KMS-11 (cell line): ENCODE data around the gene LIPM.

Experiments used
- H2AFZ ChIP-seq: fragments of 200-600 bp; sonication (generic); 2 replicates; pipeline ENCODE4 v1.6.1; 2016; ENCODE audit warnings: antibody characterized with exemption, mixed run types, low read depth
- H3K27ac ChIP-seq: fragments of 200-600 bp; sonication (generic); 2 replicates; pipeline ENCODE4 v1.6.1; 2016; ENCODE audit warnings: mild to moderate bottlenecking, mixed run types
- H3K27me3 ChIP-seq: fragments of 200-600 bp; sonication (generic); 2 replicates; pipeline ENCODE4 v1.6.1; 2017; ENCODE audit warnings: mild to moderate bottlenecking, low read depth, mixed run types, moderate library complexity; ENCODE audit not compliant: insufficient read depth
- H3K36me3 ChIP-seq: fragments of 200-600 bp; sonication (generic); 2 replicates; pipeline ENCODE4 v1.6.1; 2017; ENCODE audit warnings: mild to moderate bottlenecking, mixed run types; ENCODE audit not compliant: insufficient read depth
- H3K4me1 ChIP-seq: fragments of 200-600 bp; sonication (generic); 2 replicates; pipeline ENCODE4 v1.6.1; 2016; ENCODE audit warnings: mild to moderate bottlenecking, low read depth, mixed run types; ENCODE audit not compliant: poor library complexity, severe bottlenecking
- H3K4me2 ChIP-seq: fragments of 200-600 bp; sonication (generic); 2 replicates; pipeline ENCODE4 v1.7.0; 2016; ENCODE audit warnings: mild to moderate bottlenecking, mixed run types
- H3K4me3 ChIP-seq: fragments of 200-600 bp; sonication (generic); IDR thresholded peaks from 2 replicates; pipeline ENCODE4 v1.6.1; 2017; ENCODE audit warnings: low read depth, low read length, mixed read lengths; ENCODE audit not compliant: insufficient read depth
- H3K79me2 ChIP-seq: fragments of 200-600 bp; sonication (generic); 2 replicates; pipeline ENCODE4 v1.6.1; 2016; ENCODE audit warnings: low read depth, mixed run types; ENCODE audit not compliant: insufficient read depth
- H3K9ac ChIP-seq: fragments of 200-600 bp; sonication (generic); 2 replicates; pipeline ENCODE4 v1.6.1; 2016; ENCODE audit warnings: mild to moderate bottlenecking, mixed run types
- H4K20me1 ChIP-seq: fragments of 200-600 bp; sonication (generic); 2 replicates; pipeline ENCODE4 v1.6.1; 2016; ENCODE audit warnings: mild to moderate bottlenecking, mixed run types; ENCODE audit not compliant: insufficient read depth
- CTCF ChIP-seq: fragments of 200-600 bp; sonication (generic); conservative IDR thresholded peaks from 2 replicates; pipeline ENCODE4 v1.6.1; 2017; ENCODE audit warnings: low read depth, mild to moderate bottlenecking, antibody characterized with exemption, low read length, moderate library complexity, mixed read lengths

Gene LIPM

GRCh38 chr10:88852327-88852726 is 49.8 kb downstream of the LIPM start:
- H3K27me3 ChIP-seq, result no peaks in the 10 kb centered on the region
- H4K20me1 ChIP-seq, result no peaks in the 10 kb centered on the region
- H3K27ac ChIP-seq, result no peak overlapping the region
- H3K4me2 ChIP-seq, result peak overlapping the region; percentile 8; the same call in 1 of the 2 replicates
- H3K4me3 ChIP-seq, result no peak overlapping the region
- no peaks in the 10 kb centered on the region for H3K36me3 ChIP-seq
- no peak overlapping the region for H3K9ac ChIP-seq
- peaks cover 17% of the 10 kb centered on the region for H3K4me1 ChIP-seq
- no peaks in the 10 kb centered on the region for H3K79me2 ChIP-seq
- no peak for TF ChIP-seq CTCF
- H2AFZ ChIP-seq, result no peak overlapping the region

- Histone ChIP-seq H3K4me1 (peaks cover 17% of the 10 kb centered on the region), H3K4me2 (no peak overlapping the region), H3K4me3 (no peak overlapping the region), H3K79me2 (no peaks in the 10 kb centered on the region), H3K36me3 (no peaks in the 10 kb centered on the region), H4K20me1 (no peaks in the 10 kb centered on the region), H2AFZ (no peak overlapping the region), H3K27me3 (no peaks in the 10 kb centered on the region), H3K9ac (no peak overlapping the region), H3K27ac (no peak overlapping the region)
- TF ChIP-seq CTCF, result no peak
These were observed 50.8 kb downstream of the LIPM start for GRCh38 chr10:88853155-88853881.

- H3K4me2 ChIP-seq, result no peak overlapping the region
- no peak for TF ChIP-seq CTCF
- H3K4me1 ChIP-seq, result peaks cover 17% of the 10 kb centered on the region
- H3K27me3 ChIP-seq, result no peaks in the 10 kb centered on the region
- H3K4me3 ChIP-seq, result no peak overlapping the region
- H4K20me1 ChIP-seq, result no peaks in the 10 kb centered on the region
- no peak overlapping the region for H3K27ac ChIP-seq
- H3K36me3 ChIP-seq, result no peaks in the 10 kb centered on the region
- no peak overlapping the region for H3K9ac ChIP-seq
- no peaks in the 10 kb centered on the region for H3K79me2 ChIP-seq
- no peak overlapping the region for H2AFZ ChIP-seq
These were observed 52.2 kb downstream of the LIPM start for GRCh38 chr10:88854684-88855083.

- Histone ChIP-seq H2AFZ (no peak overlapping the region), H3K9ac (no peak overlapping the region), H3K27me3 (no peaks in the 10 kb centered on the region), H3K4me3 (no peak overlapping the region), H3K4me2 (no peak overlapping the region), H4K20me1 (no peaks in the 10 kb centered on the region), H3K79me2 (no peaks in the 10 kb centered on the region), H3K27ac (no peak overlapping the region), H3K36me3 (no peaks in the 10 kb centered on the region), H3K4me1 (no peaks in the 10 kb centered on the region)
- no peak for TF ChIP-seq CTCF
These were observed 55.3 kb downstream of the LIPM start for GRCh38 chr10:88857831-88858230.
